Keratinocyte (primary cell): ENCODE measurements around the gene FBXO3. TPM values are rescaled to one million over a fixed set of nuclear protein-coding genes. Genes with fewer than 3 reads are reported as not detected.

ENCODE experiments used
- DNase-seq: peaks from one replicate; pipeline ENCODE4 v3.0.0-alpha.2; 2011; ENCODE audit warnings: low read depth, missing footprints, low spot score
- FAIRE-seq: peaks from 2 replicates; lab custom pipeline; 2011; peaks lifted over from hg19 to GRCh38; lab: Jason Lieb, UNC
- H2AFZ ChIP-seq: 2 replicates; pipeline ENCODE4 v1.6.0; 2012; ENCODE audit warnings: low read length, control low read depth, inconsistent platforms; ENCODE audit not compliant: control insufficient read depth
- H3K27ac ChIP-seq: 2 replicates; pipeline ENCODE4 v1.5.1; 2011; ENCODE audit warnings: low read length; ENCODE audit not compliant: control insufficient read depth, insufficient read depth
- H3K27me3 ChIP-seq: 3 replicates; pipeline ENCODE4 v1.6.0; 2011; ENCODE audit warnings: low read length; ENCODE audit not compliant: control insufficient read depth, insufficient read depth; ENCODE audit errors: extremely low read depth
- H3K36me3 ChIP-seq, 2 experiments: 2 replicates in 1 of 2; 3 replicates in 1 of 2; pipeline ENCODE4 v1.5.1; 2011; ENCODE audit warnings: low read length in 2 of 2, mild to moderate bottlenecking in 1 of 2; ENCODE audit not compliant: control insufficient read depth in 2 of 2, insufficient read depth in 2 of 2; ENCODE audit errors: extremely low read depth in 1 of 2
- H3K4me1 ChIP-seq: 3 replicates; pipeline ENCODE4 v1.5.1; 2011; ENCODE audit warnings: low read length; ENCODE audit not compliant: control insufficient read depth, insufficient read depth; ENCODE audit errors: extremely low read depth
- H3K4me2 ChIP-seq: 3 replicates; pipeline ENCODE4 v1.6.0; 2011; ENCODE audit warnings: low read depth, low read length; ENCODE audit not compliant: control insufficient read depth, insufficient read depth; ENCODE audit errors: extremely low read depth
- H3K4me3 ChIP-seq, 3 experiments: fragments of 200-600 bp in 1 of 3; sonication (generic) in 1 of 3; 2 replicates in 2 of 3; 3 replicates in 1 of 3; pipeline ENCODE4 v1.5.1; 2011 to 2016; ENCODE audit warnings: low read length in 3 of 3, mild to moderate bottlenecking in 3 of 3, control low read depth in 2 of 3, inconsistent platforms in 1 of 3, low read depth in 1 of 3, mixed read lengths in 1 of 3, mixed run types in 1 of 3, moderate library complexity in 1 of 3; ENCODE audit not compliant: control insufficient read depth in 2 of 3, insufficient read depth in 2 of 3; ENCODE audit errors: extremely low read depth in 1 of 3
- H3K79me2 ChIP-seq: 2 replicates; pipeline ENCODE4 v1.6.0; 2012; ENCODE audit warnings: low read length; ENCODE audit not compliant: control insufficient read depth, insufficient read depth
- H3K9ac ChIP-seq: 3 replicates; pipeline ENCODE4 v1.6.0; 2011; ENCODE audit warnings: low read length; ENCODE audit not compliant: control insufficient read depth, insufficient read depth; ENCODE audit errors: extremely low read depth
- H3K9me1 ChIP-seq: 3 replicates; pipeline ENCODE4 v1.6.0; 2011; ENCODE audit warnings: low read length; ENCODE audit not compliant: control insufficient read depth, insufficient read depth; ENCODE audit errors: extremely low read depth
- H3K9me3 ChIP-seq: 2 replicates; pipeline ENCODE4 v1.5.1; 2012; ENCODE audit warnings: low read depth, low read length; ENCODE audit not compliant: control insufficient read depth
- H4K20me1 ChIP-seq: 3 replicates; pipeline ENCODE4 v1.6.0; 2011; ENCODE audit warnings: low read length; ENCODE audit not compliant: control insufficient read depth, insufficient read depth; ENCODE audit errors: extremely low read depth
- EZH2 ChIP-seq: IDR thresholded peaks from one replicate; pipeline ENCODE4 v1.6.1; 2012; ENCODE audit warnings: inconsistent platforms, mild to moderate bottlenecking, low read length, moderate library complexity
- dilution Hi-C: fragments of 300-500 bp; cut with MboI; formaldehyde crosslinking; loops from one replicate; pipeline ENCODE4 v1.7.0; 2020; ENCODE audit warnings: low sequenced_read_pairs; ENCODE audit not compliant: extremely low pct_ligation_motif_present
- polyA plus RNA-seq, 5 experiments: library from polyadenylated mRNA; depleted of rRNA in 3 of 5; stranded (reverse) in 3 of 5; stranded (forward) in 1 of 5; unstranded in 1 of 5; fragments of >200 nt; gene quantifications; 1 replicate in 1 of 5; 2 replicates in 3 of 5; 3 replicates in 1 of 5; pipeline versions ENCODE4 v1.2.1 to v1.2.3, GENCODE V29; 2011 to 2012; ENCODE audit warnings: missing spikeins in 2 of 5, low read depth in 1 of 5, low replicate concordance in 1 of 5
- TF ChIP-seq, protein P1 (sequence below), 3 experiments: IDR thresholded peaks in 1 of 3; conservative IDR thresholded peaks in 1 of 3; optimal IDR thresholded peaks in 1 of 3; 2 replicates in 2 of 3; 3 replicates in 1 of 3; pipeline versions ENCODE3 to v1.5.1; 2011; ENCODE audit warnings: low read length in 3 of 3, mild to moderate bottlenecking in 3 of 3, moderate library complexity in 2 of 3, control low read depth in 1 of 3, inconsistent platforms in 1 of 3; ENCODE audit not compliant: insufficient read depth in 2 of 3; ENCODE audit errors: extremely low read depth in 1 of 3

FBXO3 gene
- polyA plus RNA-seq, 1 donor (not counting 4 experiments of a cell fraction or from before 2014, with no cell fraction given) = 68.6 TPM

DNA sequence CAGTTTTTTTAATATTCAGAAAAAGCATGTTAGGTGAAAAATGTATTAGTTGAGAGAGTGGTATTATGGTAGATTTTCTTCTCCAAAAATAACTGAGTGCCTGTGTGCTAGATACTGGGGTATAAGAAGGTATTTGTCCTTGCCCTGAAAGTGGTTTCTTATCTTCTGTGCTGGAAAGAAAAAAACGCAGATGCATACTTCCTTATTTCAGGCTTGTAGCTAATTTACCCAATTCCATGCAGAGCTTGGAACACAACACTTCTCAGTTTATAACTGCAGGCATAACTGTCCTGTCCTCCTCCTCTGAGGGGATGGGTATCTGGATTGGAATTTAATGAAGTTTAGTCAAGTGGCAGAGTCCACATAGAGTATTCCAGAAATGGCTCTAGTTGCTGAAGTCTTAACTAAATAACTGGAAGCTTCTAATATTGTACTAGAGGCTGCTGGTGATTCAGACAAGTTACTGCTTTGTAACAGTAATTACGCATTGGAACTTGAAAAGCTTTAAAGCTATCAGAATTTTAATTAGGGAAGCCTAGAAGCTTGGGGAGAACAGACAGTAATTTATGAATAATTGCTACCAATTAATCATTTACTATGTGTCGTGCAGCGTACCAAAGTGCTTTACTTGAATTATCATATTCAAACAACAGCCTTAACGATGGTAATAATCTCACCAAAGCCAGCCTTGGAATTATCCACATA lies 61.0 kb downstream of the FBXO3 start:
- no peaks in the 10 kb centered on the region for H3K9me1 ChIP-seq
- no peaks in the 10 kb centered on the region for H3K9me3 ChIP-seq
- no peak overlapping the region for H3K4me3 ChIP-seq
- no peak overlapping the region for H3K27ac ChIP-seq
- H4K20me1 ChIP-seq = peaks cover 2% of the 10 kb centered on the region
- FAIRE-seq (no peak), DNase-seq (no peak)
- H3K36me3 ChIP-seq = peaks cover 28 to 64% of the 10 kb centered on the region in 2 experiments
- H3K4me1 ChIP-seq = peaks cover 39% of the 10 kb centered on the region
- H3K27me3 ChIP-seq = no peaks in the 10 kb centered on the region
- dilution Hi-C loops = no loop called here
- no peak for TF ChIP-seq EZH2
- TF ChIP-seq, protein P1, sequence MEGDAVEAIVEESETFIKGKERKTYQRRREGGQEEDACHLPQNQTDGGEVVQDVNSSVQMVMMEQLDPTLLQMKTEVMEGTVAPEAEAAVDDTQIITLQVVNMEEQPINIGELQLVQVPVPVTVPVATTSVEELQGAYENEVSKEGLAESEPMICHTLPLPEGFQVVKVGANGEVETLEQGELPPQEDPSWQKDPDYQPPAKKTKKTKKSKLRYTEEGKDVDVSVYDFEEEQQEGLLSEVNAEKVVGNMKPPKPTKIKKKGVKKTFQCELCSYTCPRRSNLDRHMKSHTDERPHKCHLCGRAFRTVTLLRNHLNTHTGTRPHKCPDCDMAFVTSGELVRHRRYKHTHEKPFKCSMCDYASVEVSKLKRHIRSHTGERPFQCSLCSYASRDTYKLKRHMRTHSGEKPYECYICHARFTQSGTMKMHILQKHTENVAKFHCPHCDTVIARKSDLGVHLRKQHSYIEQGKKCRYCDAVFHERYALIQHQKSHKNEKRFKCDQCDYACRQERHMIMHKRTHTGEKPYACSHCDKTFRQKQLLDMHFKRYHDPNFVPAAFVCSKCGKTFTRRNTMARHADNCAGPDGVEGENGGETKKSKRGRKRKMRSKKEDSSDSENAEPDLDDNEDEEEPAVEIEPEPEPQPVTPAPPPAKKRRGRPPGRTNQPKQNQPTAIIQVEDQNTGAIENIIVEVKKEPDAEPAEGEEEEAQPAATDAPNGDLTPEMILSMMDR (optimal IDR thresholded peaks at IDR 0.05 in 1 of 3, IDR thresholded peaks at IDR 0.05 in 1 of 3, conservative IDR thresholded peaks at IDR 0.05 in 1 of 3; ENCODE audit: extremely low read depth in 1 of 3, insufficient read depth in 2 of 3, low read length in 3 of 3) = no peak
- no peak overlapping the region for H3K4me2 ChIP-seq
- no peak overlapping the region for H3K9ac ChIP-seq
- H3K79me2 ChIP-seq = peaks cover 46% of the 10 kb centered on the region
- no peak overlapping the region for H2AFZ ChIP-seq

- no peak for DNase-seq
- FAIRE-seq = no peak
- H4K20me1 ChIP-seq = peaks cover 2% of the 10 kb centered on the region
These were observed 61.9 kb downstream of the FBXO3 start for GRCh38 chr11:33712436-33712835.

More at GRCh38 chr11:33712436-33712835, 61.9 kb downstream of the FBXO3 start:
- no peak overlapping the region for H3K27ac ChIP-seq
- dilution Hi-C loops = no loop called here
- no peaks in the 10 kb centered on the region for H3K9me1 ChIP-seq
- H3K27me3 ChIP-seq = no peaks in the 10 kb centered on the region
- H2AFZ ChIP-seq = no peak overlapping the region
- no peak overlapping the region for H3K4me2 ChIP-seq
- peaks cover 47% of the 10 kb centered on the region for H3K79me2 ChIP-seq
- H3K9ac ChIP-seq = no peak overlapping the region
- peaks cover 29 to 66% of the 10 kb centered on the region in 2 experiments for H3K36me3 ChIP-seq
- TF ChIP-seq EZH2 = no peak
- TF ChIP-seq, protein P1 (optimal IDR thresholded peaks at IDR 0.05 in 1 of 3, IDR thresholded peaks at IDR 0.05 in 1 of 3, conservative IDR thresholded peaks at IDR 0.05 in 1 of 3; ENCODE audit: extremely low read depth in 1 of 3, insufficient read depth in 2 of 3, low read length in 3 of 3) = no peak
- H3K4me3 ChIP-seq = no peak overlapping the region
- peaks cover 36% of the 10 kb centered on the region for H3K4me1 ChIP-seq
- no peaks in the 10 kb centered on the region for H3K9me3 ChIP-seq
